Measurements from ENCODE around the gene PYCR2.

Gene PYCR2

GRCh38 chr1:225873281-225873850 is 50.7 kb downstream of the PYCR2 start:
- DNase-seq, result no peak

- no peak for DNase-seq
Measured at GRCh38 chr1:225872075-225872430, 52.0 kb downstream of the PYCR2 start.

- peak; percentile 98 for DNase-seq
Measured at GRCh38 chr1:225871359-225872074, 52.5 kb downstream of the PYCR2 start.

- DNase-seq, result peak; percentile 95
Measured at GRCh38 chr1:225870911-225871310, 53.1 kb downstream of the PYCR2 start.
